ENCODE data around the gene NOS1AP. TPM values are rescaled to one million over a fixed set of nuclear protein-coding genes. Genes with fewer than 3 reads are reported as not detected.

NOS1AP gene
- total RNA-seq, 2 donors from 2014 or later, result 3.1 to 4.0 TPM

- ATAC-seq, result no peak
- H3K9me3 ChIP-seq, result no peaks in the 10 kb centered on the region
- no peak overlapping the region for H3K27ac ChIP-seq
These were observed 229.5 kb downstream of the NOS1AP start for GRCh38 chr1:162299018-162299417.

DNA sequence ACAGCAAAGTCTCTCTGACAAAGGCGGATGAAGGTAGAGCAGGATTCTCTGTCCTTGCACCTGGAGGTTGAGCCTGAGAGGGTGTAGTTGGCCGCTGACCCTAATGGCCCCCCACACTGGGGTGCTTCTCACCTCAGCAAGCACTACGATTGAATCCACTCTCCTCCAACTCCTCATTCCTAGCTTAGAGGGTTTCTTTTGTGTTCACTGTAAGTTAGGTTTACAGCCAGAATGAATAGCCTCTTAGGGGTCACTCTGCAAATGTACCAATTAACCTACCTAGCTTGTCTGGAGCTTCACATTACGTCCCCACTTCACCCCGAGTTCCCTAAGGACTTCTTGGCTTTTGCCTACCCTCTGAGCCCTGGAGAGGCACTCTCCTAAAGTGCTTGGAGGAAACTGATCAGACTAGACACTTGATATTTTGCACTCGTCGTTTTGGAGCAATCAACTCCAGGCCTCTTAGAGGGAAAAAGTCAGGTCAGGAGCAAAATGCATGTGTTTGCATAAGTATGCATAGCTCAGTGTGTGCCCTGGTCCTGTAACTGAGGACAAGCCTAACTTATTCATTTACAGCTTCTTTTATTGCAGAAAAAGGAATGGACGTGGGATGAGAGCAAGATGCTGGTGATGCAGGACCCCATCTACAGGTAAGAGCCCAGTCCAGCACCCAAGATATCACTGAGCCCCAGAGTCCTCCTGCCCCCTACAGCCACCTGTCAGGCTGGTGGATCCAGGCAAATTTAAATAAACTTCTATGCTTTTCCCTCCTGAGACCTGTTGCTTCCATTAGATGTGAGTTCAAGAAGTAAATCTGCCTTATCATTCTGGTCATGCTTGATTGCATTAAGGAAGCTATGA lies 230.8 kb downstream of the NOS1AP start:
- no peaks in the 10 kb centered on the region for H3K9me3 ChIP-seq

More at GRCh38 chr1:162299018-162299417, 229.5 kb downstream of the NOS1AP start:
- TF ChIP-seq CTCF (IDR thresholded peaks at IDR 0.05) (no peak), POLR2A (IDR thresholded peaks at IDR 0.05) (no peak)
- Histone ChIP-seq H3K36me3 (replicated peaks in 1 of 2; ENCODE audit: insufficient read depth in 1 of 2, low read depth in 2 of 2) (no peaks in the 10 kb centered on the region), H3K4me1 (no peaks in the 10 kb centered on the region), H3K4me3 (no peak overlapping the region), H3K27me3 (no peaks in the 10 kb centered on the region)
- intact Hi-C loops (cut with DNase I), result no loop called here
- no peak for DNase-seq

DNA sequence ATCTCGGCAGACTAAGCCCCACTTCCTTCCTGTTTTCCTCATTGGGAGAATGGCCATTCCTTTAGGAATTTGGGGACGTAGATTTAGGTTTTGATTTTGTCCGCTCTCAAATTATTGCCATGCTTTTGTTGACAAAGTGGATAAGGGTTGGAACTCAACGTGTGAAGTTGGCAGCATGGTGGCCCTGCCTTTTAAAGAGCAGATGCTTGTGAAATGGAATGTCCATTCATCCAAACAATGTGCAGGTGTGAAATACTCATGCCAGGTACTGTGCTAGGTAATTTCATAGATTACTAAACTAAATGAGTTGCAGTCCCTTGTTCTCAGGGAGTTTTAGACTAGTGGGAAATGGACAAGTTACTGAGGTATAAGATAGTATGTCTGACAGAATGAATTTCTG lies 232.2 kb downstream of the NOS1AP start:
- DNase-seq, result peak in 2 of 4 donors; percentile 20 to 48
- H3K27ac ChIP-seq, result no peak overlapping the region
- no peaks in the 10 kb centered on the region for H3K36me3 ChIP-seq (replicated peaks in 1 of 2; ENCODE audit: insufficient read depth in 1 of 2, low read depth in 2 of 2)
- H3K4me1 ChIP-seq, result peaks cover 8% of the 10 kb centered on the region
- no peak for ATAC-seq
- intact Hi-C loops (cut with DNase I), result no loop called here
- 36 to 55% methylated on average over 4 of the region's 4 CpGs for WGBS, 2 donors
- TF ChIP-seq POLR2A (IDR thresholded peaks at IDR 0.05) (no peak), CTCF (IDR thresholded peaks at IDR 0.05) (no peak)
- no peaks in the 10 kb centered on the region for H3K27me3 ChIP-seq
- H3K4me3 ChIP-seq, result no peak overlapping the region
- H3K9me3 ChIP-seq, result no peaks in the 10 kb centered on the region

More for the DNA sequence above, 230.8 kb downstream of the NOS1AP start:
- Histone ChIP-seq H3K4me3 (no peak overlapping the region), H3K4me1 (no peaks in the 10 kb centered on the region), H3K36me3 (replicated peaks in 1 of 2; ENCODE audit: insufficient read depth in 1 of 2, low read depth in 2 of 2) (no peaks in the 10 kb centered on the region), H3K27ac (no peak overlapping the region), H3K27me3 (no peaks in the 10 kb centered on the region)
- no peak for ATAC-seq
- intact Hi-C loops (cut with DNase I), result no loop called here
- no peak for DNase-seq
- TF ChIP-seq CTCF (IDR thresholded peaks at IDR 0.05), result no peak
- TF ChIP-seq POLR2A (IDR thresholded peaks at IDR 0.05), result no peak
- 77 to 81% methylated on average over 8 of the region's 8 CpGs for WGBS, 2 donors

- intact Hi-C loops (cut with DNase I), result no loop called here
These were observed 233.0 kb downstream of the NOS1AP start for GRCh38 chr1:162302306-162303003.

More at GRCh38 chr1:162302306-162303003, 233.0 kb downstream of the NOS1AP start:
- ATAC-seq (no peak), DNase-seq (no peak)
- no peak overlapping the region for H3K27ac ChIP-seq
- TF ChIP-seq POLR2A (IDR thresholded peaks at IDR 0.05), result no peak
- TF ChIP-seq CTCF (IDR thresholded peaks at IDR 0.05), result no peak
- H3K27me3 ChIP-seq, result no peaks in the 10 kb centered on the region
- H3K36me3 ChIP-seq (replicated peaks in 1 of 2; ENCODE audit: insufficient read depth in 1 of 2, low read depth in 2 of 2), result no peaks in the 10 kb centered on the region
- no peak overlapping the region for H3K4me3 ChIP-seq
- WGBS, 2 donors, result 84 to 91% methylated on average over 3 of the region's 3 CpGs
- H3K9me3 ChIP-seq, result no peaks in the 10 kb centered on the region
- H3K4me1 ChIP-seq, result peaks cover 8% of the 10 kb centered on the region

Data from body of pancreas (tissue), 4 donors.